ENCODE measurements around the gene SERPINE2. TPM values are rescaled to one million over a fixed set of nuclear protein-coding genes. Genes with fewer than 3 reads are reported as not detected.

Gene SERPINE2
- total RNA-seq, 2 donors from 2014 or later, result 13.6 to 19.2 TPM

- Histone ChIP-seq H3K4me1 (no peaks in the 10 kb centered on the region), H3K27me3 (no peaks in the 10 kb centered on the region), H3K36me3 (no peaks in the 10 kb centered on the region), H3K9ac (ENCODE audit: low read depth in 2 of 2, low read length in 2 of 2) (no peak overlapping the region), H3K9me3 (no peaks in the 10 kb centered on the region), H3K27ac (no peak overlapping the region), H3K4me3 (no peak overlapping the region)
- no peak for TF ChIP-seq CTCF (IDR thresholded peaks at IDR 0.05)
- no peak for DNase-seq
- intact Hi-C loops (cut with DNase I), result no loop called here
These were observed 43.5 kb downstream of the SERPINE2 start for GRCh38 chr2:223995569-223995968.

DNA sequence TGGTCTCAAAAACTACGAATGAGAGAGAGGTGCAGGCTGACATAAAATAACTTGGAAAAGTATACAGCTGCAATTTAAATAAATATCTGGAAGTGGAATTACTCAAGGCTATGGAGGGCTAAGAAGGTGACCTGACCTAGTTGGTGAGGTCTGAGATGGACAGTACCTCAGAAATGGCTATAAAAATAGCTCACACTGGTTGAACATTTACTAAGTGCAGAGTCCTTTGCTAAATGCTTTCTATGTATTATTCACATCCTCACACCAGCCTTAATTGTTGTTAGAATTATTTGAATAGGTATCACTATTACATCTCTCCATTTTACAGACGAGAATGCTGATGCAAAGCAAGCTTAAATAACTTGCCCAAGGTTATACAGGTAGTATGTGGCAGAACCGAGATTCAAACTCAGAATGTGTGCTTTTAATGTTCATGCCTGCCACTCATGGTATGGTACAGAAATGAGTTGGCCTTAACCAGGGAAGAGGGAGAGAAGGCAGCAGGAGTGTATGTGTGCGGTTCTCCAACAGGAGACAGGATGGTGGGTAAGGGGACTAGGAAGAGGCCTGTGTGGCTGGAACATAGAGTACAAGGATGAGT is 44.4 kb downstream of the SERPINE2 start:
- Histone ChIP-seq H3K27me3 (no peaks in the 10 kb centered on the region), H3K36me3 (no peaks in the 10 kb centered on the region), H3K4me3 (no peak overlapping the region), H3K27ac (no peak overlapping the region), H3K4me1 (no peaks in the 10 kb centered on the region), H3K9me3 (no peaks in the 10 kb centered on the region), H3K9ac (ENCODE audit: low read depth in 2 of 2, low read length in 2 of 2) (no peak overlapping the region)
- TF ChIP-seq CTCF (IDR thresholded peaks at IDR 0.05), result no peak
- intact Hi-C loops (cut with DNase I), result no loop called here
- DNase-seq, result no peak

- no peak overlapping the region for H3K9ac ChIP-seq (ENCODE audit: low read depth in 2 of 2, low read length in 2 of 2)
- TF ChIP-seq CTCF (IDR thresholded peaks at IDR 0.05), result peak; percentile 75
- H3K27me3 ChIP-seq, result no peaks in the 10 kb centered on the region
- no peaks in the 10 kb centered on the region for H3K9me3 ChIP-seq
- no peak overlapping the region for H3K4me3 ChIP-seq
- H3K4me1 ChIP-seq, result no peaks in the 10 kb centered on the region
- peak; percentile 78 for DNase-seq
- no peak overlapping the region for H3K27ac ChIP-seq
- no peaks in the 10 kb centered on the region for H3K36me3 ChIP-seq
- intact Hi-C loops (cut with DNase I), result loop anchor here (2.0 kb wide), 2 partner anchors 45 to 291 kb away; partner anchors contain the start of gene SERPINE2
These were observed 45.4 kb downstream of the SERPINE2 start for GRCh38 chr2:223993634-223994232.

- no peak for TF ChIP-seq CTCF (IDR thresholded peaks at IDR 0.05)
- no peak overlapping the region for H3K9ac ChIP-seq (ENCODE audit: low read depth in 2 of 2, low read length in 2 of 2)
- intact Hi-C loops (cut with DNase I), result loop anchor here (2.0 kb wide), 2 partner anchors 47 to 293 kb away; partner anchors contain the start of gene SERPINE2
- no peak overlapping the region for H3K4me3 ChIP-seq
- H3K4me1 ChIP-seq, result no peaks in the 10 kb centered on the region
- no peaks in the 10 kb centered on the region for H3K27me3 ChIP-seq
- no peak overlapping the region for H3K27ac ChIP-seq
- H3K36me3 ChIP-seq, result no peaks in the 10 kb centered on the region
- DNase-seq, result no peak
- H3K9me3 ChIP-seq, result no peaks in the 10 kb centered on the region
These were observed 47.5 kb downstream of the SERPINE2 start for GRCh38 chr2:223991611-223992010.

DNA sequence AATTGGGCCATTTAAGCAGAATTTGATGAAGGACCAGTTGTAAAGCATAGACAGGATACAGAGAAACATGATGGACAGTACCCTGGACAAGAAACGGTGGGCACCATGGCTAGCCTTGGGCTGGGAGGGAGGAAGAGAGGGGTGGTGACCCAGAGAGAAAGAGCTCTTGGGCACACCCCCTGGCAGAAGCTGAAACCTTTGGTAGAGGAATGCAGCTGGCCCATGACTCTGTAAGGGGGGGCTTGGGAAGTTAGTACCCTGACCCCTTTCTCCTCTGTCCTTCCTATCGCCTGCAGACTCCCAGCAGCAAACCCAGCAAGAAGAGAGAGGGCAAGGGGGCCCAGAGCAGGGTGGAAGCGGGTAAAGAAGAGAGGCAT is 49.2 kb downstream of the SERPINE2 start:
- no peak for DNase-seq

More for the DNA sequence above, 49.2 kb downstream of the SERPINE2 start:
- Histone ChIP-seq H3K27ac (no peak overlapping the region), H3K27me3 (no peaks in the 10 kb centered on the region), H3K9me3 (no peaks in the 10 kb centered on the region), H3K4me1 (no peaks in the 10 kb centered on the region), H3K36me3 (no peaks in the 10 kb centered on the region), H3K4me3 (no peak overlapping the region), H3K9ac (ENCODE audit: low read depth in 2 of 2, low read length in 2 of 2) (no peak overlapping the region)
- TF ChIP-seq CTCF (IDR thresholded peaks at IDR 0.05), result no peak
- intact Hi-C loops (cut with DNase I), result no loop called here

Data from colonic mucosa (tissue), 4 donors.